Activated CD4-positive, alpha-beta T cell treated with anti-CD3 and anti-CD28 coated beads, Interleukin-2, amount 50 U/mL, for 48 hours (primary cell): ENCODE data around the gene RNU2-63P.
"Not testable (repeated sequence)": the region's sequence is repeated elsewhere in the genome, so short reads cannot be mapped to it uniquely, and the experiment has no call there.

ENCODE experiments used
- DNase-seq, 2 experiments: peaks; one replicate each; pipeline ENCODE4 v3.0.0-alpha.2; 2020

The RNU2-63P gene

DNA sequence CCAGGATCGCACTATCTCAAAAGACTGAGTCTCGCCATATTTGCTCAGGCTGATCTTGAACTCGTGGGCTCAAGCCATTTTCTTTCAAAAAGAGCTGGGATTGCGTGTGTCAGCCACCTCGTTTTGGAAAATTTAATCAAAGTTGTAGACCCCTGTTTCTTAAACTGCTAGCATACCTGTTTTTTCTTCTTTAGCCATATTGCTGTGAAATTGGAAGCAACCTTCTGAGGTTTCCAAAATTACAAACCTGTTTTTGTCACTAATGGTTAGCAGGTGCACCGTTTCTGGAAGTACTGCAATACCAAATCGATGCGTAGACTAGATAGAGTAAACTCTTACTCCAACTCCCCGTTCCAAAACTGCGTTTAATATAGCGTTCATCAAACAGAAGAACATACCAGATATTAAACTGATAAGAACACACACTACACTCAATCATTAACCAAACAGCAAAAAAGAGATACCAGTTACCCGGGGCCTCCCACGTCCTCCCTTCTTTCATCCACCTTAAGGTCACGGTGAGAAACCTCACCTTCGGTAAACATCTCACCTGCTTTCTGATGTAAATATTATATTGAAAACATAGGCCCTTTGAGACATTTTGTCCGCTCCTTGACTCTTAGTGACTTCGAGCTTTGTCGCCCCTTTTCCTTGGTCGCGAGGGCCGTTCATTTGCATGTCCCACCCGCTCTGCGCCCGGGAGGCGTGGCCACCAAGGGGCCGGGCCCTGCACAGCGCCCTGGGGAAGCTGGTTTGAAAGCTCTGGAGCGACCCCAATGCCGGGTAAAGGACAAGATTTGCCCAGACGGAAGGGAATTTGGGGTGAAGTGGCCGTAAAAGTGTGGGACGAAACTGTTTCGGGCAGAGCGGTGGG lies at the start of gene RNU2-63P:
TSS of gene RNU2-63P (minus strand) at position 462 of the 874 bp plus-strand sequence.
- peak; percentile 78 to 81 for DNase-seq

- DNase-seq = no peak
Observed at GRCh38 chr2:88061295-88061694, 44.9 kb upstream of the RNU2-63P start.

DNA sequence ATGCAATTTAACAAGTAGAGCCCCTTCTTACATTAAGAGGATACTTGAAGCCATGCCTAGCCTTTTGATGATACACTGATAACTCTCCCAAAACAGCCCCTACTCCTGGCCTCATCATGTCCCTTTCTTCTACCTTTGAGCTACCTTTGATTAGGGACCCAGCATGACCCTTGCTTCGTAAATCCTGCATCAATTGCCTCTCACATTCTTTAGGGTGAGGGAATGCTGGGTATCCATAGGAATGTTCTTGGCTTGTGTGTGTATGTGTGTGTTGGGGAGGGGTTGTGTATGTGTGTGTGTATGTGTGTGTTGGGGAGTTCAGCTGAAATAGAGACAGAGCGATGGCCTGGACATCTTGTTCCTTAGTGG lies 44.5 kb upstream of the RNU2-63P start:
- DNase-seq = no peak

GRCh38 chr2:88059979-88060906 lies 43.9 kb upstream of the RNU2-63P start:
- DNase-seq = peak in 1 of 2 experiments; percentile 21

DNA sequence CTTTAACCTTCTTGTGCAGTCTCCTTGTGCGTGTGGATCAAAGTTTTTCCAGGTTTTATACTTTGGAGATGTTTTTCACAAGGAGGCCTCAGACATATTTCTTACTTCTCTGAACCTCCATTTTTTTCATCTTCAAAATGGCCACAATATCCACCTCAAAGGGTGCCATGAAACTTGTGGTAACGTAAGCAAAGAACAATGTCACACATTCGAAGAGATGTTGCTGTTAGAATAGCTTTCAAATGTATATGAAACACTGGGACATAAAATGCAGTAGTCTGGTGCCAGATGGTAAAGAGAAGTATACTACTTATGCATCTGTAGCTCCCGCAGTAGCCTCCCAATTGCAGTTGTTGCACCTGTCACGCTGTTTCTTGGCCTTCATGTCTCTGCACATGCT lies 41.8 kb upstream of the RNU2-63P start:
- DNase-seq = no peak

GRCh38 chr2:88057437-88057844 lies 41.1 kb upstream of the RNU2-63P start:
- no peak for DNase-seq

- DNase-seq = peak; percentile 89 to 93
Observed at GRCh38 chr2:88055371-88056128, 39.2 kb upstream of the RNU2-63P start, which contains the start of gene KRCC1. KRCC1 (minus strand) TSS chr2:88055783; CDS start chr2:88028563, 27,220 bp downstream.

DNA sequence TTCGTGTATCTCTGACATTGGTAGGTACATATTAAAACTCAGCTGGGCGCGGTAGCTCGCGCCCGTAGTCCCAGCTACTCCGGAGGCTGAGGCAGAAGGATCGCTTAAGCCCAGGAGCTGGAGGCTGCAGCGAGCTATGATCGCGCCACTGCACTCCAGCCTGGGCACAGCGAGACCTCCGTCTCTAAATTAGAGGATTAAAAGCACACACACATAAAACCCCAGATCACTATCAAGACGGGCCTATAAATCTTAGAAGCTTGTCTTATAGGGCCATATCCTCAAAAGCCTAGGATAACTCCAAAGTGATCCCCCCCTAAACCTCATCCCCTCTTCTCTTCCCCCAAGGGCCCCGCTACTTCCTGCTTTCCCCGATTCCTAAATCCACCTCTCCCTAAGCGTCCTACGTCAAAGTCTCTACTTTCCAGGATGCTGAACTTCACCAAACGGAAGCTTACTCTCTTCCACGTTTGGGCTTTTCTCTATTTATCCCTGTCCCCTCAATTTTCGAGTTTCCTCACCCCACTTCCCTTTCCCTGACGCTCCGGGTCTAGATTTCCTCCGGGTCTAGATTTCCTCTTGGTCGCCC lies 38.5 kb upstream of the RNU2-63P start:
- no peak for DNase-seq

GRCh38 chr2:88053934-88054781 lies 37.8 kb upstream of the RNU2-63P start:
- no peak for DNase-seq

DNA sequence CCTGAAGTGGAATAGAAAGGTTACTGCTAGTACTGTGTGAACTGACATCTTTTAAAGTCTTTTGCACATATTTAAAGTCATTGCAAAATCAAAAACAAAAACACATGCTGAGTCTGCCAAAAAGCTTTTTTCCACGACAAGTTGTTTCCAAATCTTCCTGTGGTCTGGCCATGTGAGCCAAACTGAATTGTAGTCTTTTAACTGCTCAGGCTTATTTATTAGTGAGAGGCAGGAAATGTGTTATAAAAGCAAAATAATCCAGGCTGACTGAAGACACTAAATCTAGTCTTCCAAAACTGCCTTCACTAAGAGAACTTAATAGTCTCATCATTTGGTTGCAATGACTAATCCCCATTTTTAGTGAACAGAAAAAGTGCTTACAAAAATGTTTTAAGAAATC lies 36.9 kb upstream of the RNU2-63P start:
- no peak for DNase-seq

DNA sequence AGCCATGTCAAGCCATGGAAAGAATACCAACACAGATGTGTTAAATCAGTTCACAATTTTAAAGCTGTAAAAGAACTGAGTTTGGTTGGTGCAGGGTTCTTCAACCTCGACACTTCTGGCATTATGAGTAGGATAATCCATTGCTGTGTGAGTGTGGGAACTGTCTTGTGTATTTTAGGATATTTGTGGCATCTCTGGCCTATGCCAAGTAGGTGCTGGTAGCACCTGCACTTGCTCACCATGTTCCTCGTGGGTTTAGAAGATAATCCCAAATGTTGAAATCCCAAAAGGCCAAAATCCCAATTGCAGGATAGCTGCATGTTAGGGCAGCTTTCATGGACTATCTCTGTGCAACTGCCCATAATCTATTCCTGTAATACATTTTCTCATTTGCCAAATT lies 35.4 kb upstream of the RNU2-63P start:
- no peak for DNase-seq

GRCh38 chr2:88049622-88050021 lies 33.3 kb upstream of the RNU2-63P start:
- DNase-seq = no peak

DNA sequence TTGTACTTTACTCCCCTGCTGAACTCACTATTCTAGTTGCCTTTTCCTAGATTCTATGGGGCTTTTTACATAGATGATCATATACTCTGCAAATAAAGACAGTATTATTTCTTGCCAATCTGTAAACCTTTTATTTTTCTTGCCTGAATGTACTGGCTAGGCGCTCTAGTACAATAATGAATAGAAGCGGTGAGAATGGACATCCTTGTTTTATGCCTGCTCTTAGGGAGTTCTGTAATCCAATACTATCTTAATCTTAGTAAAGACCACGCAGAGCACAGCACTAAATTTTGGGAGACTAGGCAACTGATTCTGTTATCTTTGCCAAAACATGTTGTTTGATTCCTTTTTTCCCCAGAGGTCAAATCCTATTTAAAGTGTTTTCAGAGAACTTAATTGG lies 32.2 kb upstream of the RNU2-63P start:
- DNase-seq = no peak

- DNase-seq = not testable (repeated sequence)
Observed at GRCh38 chr2:88045561-88045960, 29.2 kb upstream of the RNU2-63P start.

GRCh38 chr2:88042476-88042875 lies 26.1 kb upstream of the RNU2-63P start:
- no peak for DNase-seq

GRCh38 chr2:88038263-88039105 lies 22.1 kb upstream of the RNU2-63P start:
- no peak for DNase-seq

- DNase-seq = no peak
Observed at GRCh38 chr2:88036606-88037005, 20.3 kb upstream of the RNU2-63P start.

GRCh38 chr2:88036182-88036581 lies 19.8 kb upstream of the RNU2-63P start:
- DNase-seq = no peak

DNA sequence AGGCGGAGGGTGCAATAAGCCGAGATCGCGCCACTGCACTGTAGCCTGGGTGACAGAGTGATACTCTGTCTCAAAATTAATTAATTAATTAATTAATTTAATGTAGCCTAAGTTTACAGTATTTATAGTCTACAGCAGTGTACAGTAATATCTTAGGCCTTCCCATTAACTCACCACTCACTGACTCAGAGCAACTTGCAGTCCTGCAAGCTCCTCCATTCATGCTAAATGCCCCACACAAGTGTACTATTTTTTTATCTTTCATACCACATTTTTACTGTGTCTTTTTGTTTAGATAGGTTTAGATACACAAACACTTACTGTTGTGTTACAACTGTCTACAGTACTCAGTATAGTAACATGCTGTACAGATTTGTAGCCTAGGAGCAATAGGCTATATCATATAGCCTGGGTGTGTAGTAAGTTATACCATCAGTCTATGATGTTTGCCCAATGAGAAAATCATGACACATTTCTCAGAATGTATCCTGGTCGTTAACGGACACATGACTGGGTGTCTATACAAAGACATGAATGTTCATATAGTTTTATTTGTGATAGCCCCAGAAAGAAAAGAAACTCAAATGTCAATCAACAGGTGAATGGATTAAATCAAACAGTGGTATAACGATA lies 15.8 kb upstream of the RNU2-63P start:
- DNase-seq = no peak

GRCh38 chr2:88028931-88029330 lies 12.6 kb upstream of the RNU2-63P start:
- no peak for DNase-seq
